Activated T-cell treated with anti-CD3 and anti-CD28 coated beads for 1 hour (primary cell): ENCODE data around the gene PURA.

Experiments
- DNase-seq: peaks from one replicate; pipeline ENCODE4 v3.0.0-alpha.2; 2020; ENCODE audit warnings: low read depth

The PURA gene

GRCh38 chr5:140113699-140114263 is at the start of gene PURA:
Gene PURA, plus strand, starts transcription at chr5:140114109. Its CDS starts 73 bp downstream, at chr5:140114182.
- DNase-seq, result peak; percentile 96

DNA sequence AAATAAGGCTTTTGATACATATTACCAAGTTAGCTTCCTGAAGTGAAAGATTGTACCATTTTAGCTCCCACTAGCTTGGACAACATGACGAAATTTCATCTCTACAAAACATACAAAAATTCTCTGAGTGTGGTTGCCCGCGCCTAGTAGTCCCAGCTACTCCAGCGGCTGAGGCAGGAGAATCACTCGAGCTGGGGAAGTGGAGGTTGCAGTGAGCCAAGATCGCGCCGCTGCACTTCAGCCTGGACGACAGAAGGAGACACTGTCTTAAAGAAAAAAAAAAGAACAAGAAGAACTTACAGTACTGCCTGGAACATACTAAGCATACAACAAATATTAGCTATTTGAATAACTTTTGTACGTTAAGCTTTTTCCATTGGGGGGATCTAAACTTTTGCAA is 41.1 kb upstream of the PURA start:
- no peak for DNase-seq

- DNase-seq, result no peak
Measured at GRCh38 chr5:140073296-140073695, 40.6 kb upstream of the PURA start.

DNA sequence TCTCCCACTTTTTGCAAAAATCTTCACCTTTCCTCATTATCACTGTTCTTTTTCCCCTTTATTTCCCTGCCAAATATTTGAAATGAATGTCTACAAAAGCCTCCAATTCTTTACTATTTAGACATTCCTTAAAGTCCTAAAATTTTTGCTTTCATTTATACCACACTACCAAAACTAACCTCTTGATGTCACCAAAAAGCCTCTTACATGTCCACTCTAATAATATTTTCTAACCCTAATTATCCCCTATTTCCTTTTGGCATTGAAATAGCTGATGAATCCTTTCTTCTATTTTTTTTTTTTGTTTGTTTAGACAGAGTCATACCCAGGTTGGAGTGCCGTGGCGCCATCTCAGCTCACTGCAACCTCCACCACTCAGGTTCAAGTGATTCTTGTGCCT is 38.5 kb upstream of the PURA start:
- DNase-seq, result no peak

GRCh38 chr5:140076142-140076541 is 37.8 kb upstream of the PURA start:
- DNase-seq, result no peak

DNA sequence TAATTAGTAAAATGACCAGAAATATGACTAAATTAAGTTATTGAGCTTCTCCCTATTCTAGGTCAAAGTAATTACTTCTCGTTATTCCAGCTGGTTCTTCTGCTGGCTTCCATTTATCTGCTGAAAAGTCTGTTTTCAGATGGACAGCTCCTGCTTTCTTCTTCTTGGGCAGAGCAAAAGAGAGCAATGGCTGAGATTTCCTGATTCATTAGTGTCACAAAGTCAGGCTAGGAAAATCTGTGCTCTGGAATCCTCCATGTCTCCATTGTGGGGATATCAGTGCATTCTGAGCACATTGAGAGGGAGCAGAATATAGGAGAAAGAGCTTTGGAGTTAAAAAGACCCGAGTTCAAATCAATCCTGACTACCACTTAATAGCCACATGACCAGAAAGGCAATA is 37.1 kb upstream of the PURA start:
- no peak for DNase-seq

- DNase-seq, result no peak
Measured at GRCh38 chr5:140083120-140083519, 30.8 kb upstream of the PURA start.

DNA sequence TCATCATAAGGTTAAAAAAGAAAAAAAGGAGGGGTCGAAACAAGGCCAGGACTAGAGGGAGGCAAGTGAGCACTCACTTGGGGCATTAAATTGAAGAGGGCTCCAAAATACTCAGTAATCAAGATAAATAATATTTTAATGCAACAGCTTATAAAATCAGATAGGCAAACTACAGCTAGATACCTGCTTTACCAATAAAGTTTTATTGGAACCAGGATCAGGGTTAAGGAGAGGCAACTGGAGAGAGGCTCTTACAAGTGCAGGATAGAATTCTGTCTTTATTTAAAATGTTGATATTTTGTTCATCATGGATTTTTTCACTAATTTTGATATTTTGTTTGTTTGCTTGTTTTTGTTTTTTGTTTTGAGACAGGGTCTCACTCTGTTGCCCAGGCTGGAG is 30.3 kb upstream of the PURA start:
- DNase-seq, result no peak

- DNase-seq, result no peak
Measured at GRCh38 chr5:140084541-140084940, 29.4 kb upstream of the PURA start.

- no peak for DNase-seq
Measured at GRCh38 chr5:140090251-140090650, 23.7 kb upstream of the PURA start.

DNA sequence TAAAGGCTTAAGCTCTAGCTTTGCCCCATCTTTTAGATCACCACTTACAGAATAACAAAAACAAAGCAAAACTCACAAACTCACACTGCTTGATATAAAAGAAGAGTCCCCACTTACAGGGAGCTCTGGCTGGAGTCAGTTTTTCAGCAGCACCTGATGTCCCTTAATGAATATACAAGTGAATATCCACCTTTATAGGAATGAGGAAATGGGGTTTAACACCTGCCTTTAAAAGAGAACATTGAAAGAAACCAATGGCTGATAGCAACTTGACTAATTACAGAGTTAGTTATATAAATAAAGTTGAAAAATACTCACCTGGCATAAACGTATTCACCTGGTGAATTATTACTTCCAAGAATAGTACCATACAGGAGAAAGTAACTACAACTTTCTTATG is 20.7 kb upstream of the PURA start:
- no peak for DNase-seq

- DNase-seq, result no peak
Measured at GRCh38 chr5:140093866-140094265, 20.0 kb upstream of the PURA start.

GRCh38 chr5:140094889-140095288 is 19.0 kb upstream of the PURA start:
- DNase-seq, result no peak

DNA sequence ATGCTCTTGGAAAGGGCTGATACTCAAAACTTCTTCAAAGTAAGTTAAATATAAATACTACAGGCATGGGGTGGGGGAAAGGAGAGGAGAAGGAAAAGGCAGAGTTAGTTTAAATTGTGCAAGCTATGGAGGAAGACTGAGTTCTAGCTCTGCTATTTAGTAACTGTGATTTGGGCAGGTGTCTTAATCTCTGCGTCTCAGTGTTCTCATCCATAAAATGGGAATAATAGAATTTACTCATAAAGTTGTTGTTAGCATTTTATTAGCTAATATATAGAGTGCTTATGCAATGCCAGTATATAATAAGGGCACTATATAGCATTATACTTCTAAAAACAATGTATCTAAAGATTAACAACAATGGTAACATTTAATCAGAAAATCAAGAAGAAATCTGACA is 12.7 kb upstream of the PURA start:
- DNase-seq, result no peak

DNA sequence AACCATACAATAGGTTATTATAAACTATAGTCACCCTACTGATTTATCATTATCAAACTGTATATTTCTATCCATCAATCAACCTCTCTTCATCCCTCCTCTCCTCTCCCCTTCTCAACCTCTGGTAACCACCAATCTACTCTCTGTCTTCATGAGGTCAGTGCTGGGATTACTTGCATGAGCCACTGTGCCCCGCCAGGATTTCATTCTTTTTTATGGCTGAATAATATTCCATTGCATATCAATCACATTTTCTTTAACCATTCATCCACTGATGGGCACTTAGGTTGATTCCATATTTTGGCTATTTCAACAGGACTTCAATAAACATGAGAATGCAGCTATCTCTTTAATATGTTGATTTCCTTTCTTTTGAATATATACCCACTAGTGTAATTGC is 10.8 kb upstream of the PURA start:
- DNase-seq, result no peak

DNA sequence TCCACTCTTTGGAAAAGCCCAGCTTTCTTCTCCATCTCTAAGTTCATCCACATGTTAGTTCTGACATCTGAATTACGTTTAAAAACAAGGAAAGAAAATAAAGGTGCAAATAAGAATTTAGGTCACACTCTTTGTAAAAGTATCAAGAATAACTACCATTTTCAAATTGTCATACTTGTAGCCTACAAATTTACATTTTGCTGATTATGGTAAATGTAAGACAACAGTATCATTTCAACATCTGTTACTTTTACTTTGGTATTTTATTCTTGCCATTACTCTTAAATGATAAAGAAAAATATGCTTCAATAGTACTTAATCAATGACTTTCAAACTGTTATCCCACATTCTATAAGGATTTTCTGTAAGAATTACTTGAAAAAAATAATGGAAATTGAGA is 9.8 kb upstream of the PURA start:
- no peak for DNase-seq

GRCh38 chr5:140106101-140106500 is 7.8 kb upstream of the PURA start:
- no peak for DNase-seq

DNA sequence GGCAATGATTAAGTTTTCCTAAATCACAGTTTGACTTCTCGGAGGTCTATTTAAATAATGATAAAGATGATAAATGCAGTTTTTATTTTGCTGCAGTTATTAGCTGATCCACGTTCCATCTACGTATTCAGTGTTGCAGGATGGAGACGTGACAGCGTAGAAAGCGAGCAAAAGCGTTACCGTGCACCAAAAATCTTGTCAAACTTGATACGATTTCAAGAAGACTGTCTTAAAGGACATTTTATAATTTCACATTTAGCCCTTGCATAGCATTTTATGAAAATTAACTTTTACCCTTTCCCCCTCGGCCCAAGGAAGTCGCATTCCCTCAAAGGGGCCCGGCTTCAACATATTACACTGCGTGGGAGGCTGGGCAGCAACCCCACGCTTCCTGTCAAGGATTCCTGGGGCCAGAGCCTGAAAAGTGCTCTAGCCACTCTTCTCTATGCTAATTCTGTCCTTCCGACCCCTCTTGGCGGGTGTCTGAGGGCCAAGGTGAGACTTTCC is 7.1 kb upstream of the PURA start:
- no peak for DNase-seq

DNA sequence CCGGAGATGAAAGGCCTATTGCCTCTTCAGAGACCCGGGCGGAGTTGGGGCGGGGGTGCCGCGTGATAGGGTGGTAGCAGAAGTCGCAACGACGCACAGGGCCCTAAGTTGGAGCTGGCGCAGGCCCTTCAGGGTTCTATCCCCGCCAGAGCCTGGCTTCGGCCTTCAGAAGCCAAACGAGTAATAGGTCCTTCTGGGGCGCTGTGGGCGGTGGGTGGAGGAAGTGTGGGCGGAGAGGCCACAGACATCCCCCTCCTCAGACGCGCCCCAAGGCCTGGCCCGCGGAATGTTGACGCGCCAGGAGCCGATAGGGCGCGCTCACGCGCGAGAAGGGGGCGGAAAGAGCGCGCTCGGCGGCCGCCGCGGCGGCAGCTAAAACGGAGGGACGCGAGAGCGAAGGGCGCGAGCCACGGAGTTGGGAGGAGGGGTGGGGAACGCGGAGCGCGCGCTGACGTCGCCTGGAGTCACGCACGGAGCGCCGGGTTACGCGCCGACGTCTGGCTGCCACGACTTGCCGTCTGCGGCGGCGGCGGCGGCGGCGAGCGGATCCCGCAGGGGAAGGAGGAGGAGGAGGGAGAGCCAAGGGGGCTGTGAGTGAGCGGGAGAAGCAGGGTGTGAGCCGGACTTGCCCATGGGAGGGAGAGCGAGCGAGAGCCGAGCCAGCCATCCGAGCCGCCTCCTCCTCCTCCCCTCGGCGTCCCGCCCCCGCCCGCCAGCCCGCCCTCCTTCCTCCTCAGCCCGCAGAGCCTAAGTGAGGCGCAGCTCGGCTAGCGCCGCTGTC is 6.4 kb upstream of the PURA start:
- peak; percentile 86 for DNase-seq

DNA sequence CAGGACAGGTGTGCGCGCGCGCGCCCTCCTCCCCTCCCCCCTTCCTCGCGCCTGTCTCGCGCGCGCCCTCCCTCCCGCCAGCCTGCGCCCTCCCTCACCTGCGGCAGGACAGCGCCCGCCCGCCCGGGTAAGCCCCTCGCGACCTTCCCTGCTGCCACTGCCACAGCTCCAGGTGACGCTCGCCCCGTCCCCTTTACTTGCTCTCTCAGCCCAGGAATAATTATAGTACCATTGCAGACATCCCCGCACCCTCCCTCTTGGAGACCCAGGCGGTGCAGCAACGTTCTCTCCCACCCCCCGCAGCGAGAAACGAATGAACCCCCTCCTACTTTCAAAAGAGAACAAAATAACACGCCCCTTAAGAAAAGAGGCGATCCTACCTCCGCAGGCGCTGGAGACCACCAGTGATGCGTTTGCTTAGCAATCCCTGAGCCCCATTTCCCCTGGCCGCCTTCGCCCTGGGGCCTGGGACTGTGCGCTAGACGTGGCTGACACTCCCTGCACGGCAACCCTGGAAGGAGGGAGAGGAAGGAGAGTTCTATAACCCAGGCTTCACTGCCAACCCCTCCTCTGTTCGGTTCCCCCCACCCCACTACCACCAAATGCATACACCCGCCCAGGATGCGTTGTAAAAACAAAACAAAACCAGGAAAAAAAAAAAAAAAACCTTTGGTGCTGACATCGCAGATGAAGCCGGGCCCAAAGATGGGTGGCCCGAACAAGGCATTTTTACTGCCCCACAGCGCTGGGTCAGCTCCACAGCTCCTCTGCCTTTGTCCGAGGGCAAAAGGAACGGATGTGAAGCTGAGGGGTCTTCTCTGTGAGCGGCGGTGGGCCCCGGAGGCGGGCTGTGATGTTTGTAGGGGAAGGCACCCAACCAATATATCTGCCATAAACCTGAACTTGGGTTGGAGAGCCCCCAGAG is 5.6 kb upstream of the PURA start:
- DNase-seq, result no peak

GRCh38 chr5:140109018-140109758 is 4.7 kb upstream of the PURA start:
- DNase-seq, result no peak
